Activated CD8-positive, alpha-beta T cell treated with anti-CD3 and anti-CD28 coated beads for 36 hours (primary cell): ENCODE results near the gene WDPCP. TPM values are rescaled to one million over a fixed set of nuclear protein-coding genes. Genes with fewer than 3 reads are reported as not detected.

Source experiments
- ATAC-seq: fragments of 200-7000 bp; cut with Tn5 transposase; one replicate; pipeline ENCODE4 v1.10.0; 2021; ENCODE audit warnings: mild to moderate bottlenecking, moderate library complexity
- CTCF ChIA-PET: fragments of 350-600 bp; sonication (Branson Sonifier 250); formaldehyde crosslinking; loops from one replicate; lab custom pipeline; 2021; ENCODE audit warnings: antibody characterized with exemption; lab: Charles Lee
- POLR2A ChIA-PET: fragments of 350-600 bp; sonication (Branson Sonifier 250); formaldehyde crosslinking; loops from one replicate; lab custom pipeline; 2021; ENCODE audit warnings: antibody characterized with exemption; lab: Charles Lee
- DNase-seq: peaks from one replicate; pipeline ENCODE4 v3.0.0-alpha.2; 2020
- H3K27ac Mint-ChIP-seq: one replicate; pipeline ENCODE4 v1.8.0; 2021; ENCODE audit warnings: mild to moderate bottlenecking, mixed read lengths
- H3K27me3 Mint-ChIP-seq: one replicate; pipeline ENCODE4 v1.8.0; 2021; ENCODE audit warnings: mixed read lengths
- H3K36me3 Mint-ChIP-seq: one replicate; pipeline ENCODE4 v1.8.0; 2021; ENCODE audit warnings: low read depth, mixed read lengths
- H3K4me1 Mint-ChIP-seq: one replicate; pipeline ENCODE4 v1.8.0; 2021; ENCODE audit warnings: low read depth, mixed read lengths
- H3K4me3 Mint-ChIP-seq: one replicate; pipeline ENCODE4 v1.8.0; 2021; ENCODE audit warnings: mild to moderate bottlenecking, moderate library complexity, mixed read lengths
- H3K9me3 Mint-ChIP-seq: one replicate; pipeline ENCODE4 v1.8.0; 2021; ENCODE audit warnings: mixed read lengths
- CTCF ChIP-seq: fragments of 200-600 bp; IDR thresholded peaks from one replicate; pipeline ENCODE4 v1.8.0; 2022; ENCODE audit warnings: antibody characterized with exemption, mild to moderate bottlenecking
- intact Hi-C: fragments of 100-400 bp; cut with micrococcal nuclease; formaldehyde crosslinking; loops from one replicate; pipeline ENCODE4 v1.10.0; 2022
- total RNA-seq, 2 experiments: library from RNA; stranded (reverse); gene quantifications; one replicate each; pipeline ENCODE4 v1.2.3, GENCODE V29; 2021

The WDPCP gene
- total RNA-seq, 2 experiments from 2014 or later: 5.0 to 5.8 TPM

- no peak for ATAC-seq
- Mint-ChIP-seq H3K27ac (no peak overlapping the region), H3K36me3 (peaks cover 8% of the 10 kb centered on the region), H3K4me1 (no peaks in the 10 kb centered on the region), H3K9me3 (peaks cover 13% of the 10 kb centered on the region), H3K4me3 (no peak overlapping the region), H3K27me3 (no peaks in the 10 kb centered on the region)
- ChIA-PET POLR2A (no interaction called here), CTCF (no interaction called here)
- intact Hi-C loops: no loop called here
- no peak for TF ChIP-seq CTCF
- no peak for DNase-seq
These were observed 362.2 kb downstream of the WDPCP start for GRCh38 chr2:63225964-63226686.

DNA sequence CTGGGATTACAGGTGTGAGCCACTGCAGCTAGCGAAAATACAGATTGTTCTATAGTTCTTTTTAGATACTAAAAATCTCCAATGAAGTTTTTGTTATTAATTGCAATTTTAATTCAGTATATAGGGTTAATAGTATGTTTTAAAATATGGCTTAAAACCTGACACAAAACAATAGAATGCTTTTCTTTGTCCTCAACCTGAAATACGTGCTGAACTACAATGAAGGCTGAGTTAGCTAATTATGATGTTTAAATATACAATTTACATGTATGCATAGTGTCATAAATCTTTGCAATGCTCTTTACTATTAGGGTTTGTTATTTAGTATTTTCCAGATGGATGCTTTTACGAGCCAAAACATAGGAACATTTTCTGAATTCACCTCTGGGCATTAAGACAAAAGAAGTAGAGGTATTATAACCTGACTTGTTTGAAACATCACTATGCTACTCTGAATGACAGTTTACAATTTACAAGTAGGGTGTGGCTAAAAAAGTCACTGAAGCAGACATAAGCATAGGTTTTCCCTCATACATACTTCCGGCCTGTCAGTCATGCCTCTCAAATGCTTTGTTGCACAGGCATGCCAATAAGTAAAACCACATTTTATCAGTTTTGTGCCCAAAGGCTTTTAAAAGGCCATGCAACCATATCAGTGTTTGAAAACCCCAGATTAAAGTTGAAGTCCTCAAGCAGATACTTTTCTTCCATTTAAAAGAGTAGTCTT lies 369.3 kb downstream of the WDPCP start:
- no peak for TF ChIP-seq CTCF
- CTCF ChIA-PET: no interaction called here

DNA sequence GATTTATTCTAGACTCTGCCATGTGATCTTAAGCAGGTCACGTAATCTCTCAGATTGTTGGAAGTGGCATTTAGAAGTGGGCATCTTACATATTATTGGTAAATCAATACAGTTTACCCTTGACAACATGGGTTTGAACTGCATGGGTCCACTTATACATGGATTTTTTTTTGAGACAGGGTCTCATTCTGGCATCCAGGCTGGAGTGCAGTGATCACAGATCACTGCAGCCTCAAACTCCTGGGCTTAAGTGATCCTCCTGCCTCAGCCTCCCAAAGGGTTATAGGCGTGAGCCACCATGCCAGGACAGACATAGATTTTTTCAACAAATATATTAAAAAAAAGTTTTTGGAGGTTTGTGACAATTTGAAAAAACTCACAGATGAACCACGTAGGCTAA lies 393.0 kb downstream of the WDPCP start:
- H3K36me3 Mint-ChIP-seq: no peaks in the 10 kb centered on the region
- no peak overlapping the region for H3K4me3 Mint-ChIP-seq
- no peak for ATAC-seq
- H3K27me3 Mint-ChIP-seq: no peaks in the 10 kb centered on the region
- H3K27ac Mint-ChIP-seq: no peak overlapping the region
- no peak for TF ChIP-seq CTCF
- H3K4me1 Mint-ChIP-seq: no peaks in the 10 kb centered on the region
- H3K9me3 Mint-ChIP-seq: no peaks in the 10 kb centered on the region
- DNase-seq: no peak
- intact Hi-C loops: no loop called here
- ChIA-PET POLR2A (no interaction called here), CTCF (no interaction called here)

More for the DNA sequence above, 369.3 kb downstream of the WDPCP start:
- DNase-seq (no peak), ATAC-seq (no peak)
- Mint-ChIP-seq H3K36me3 (peaks cover 5% of the 10 kb centered on the region), H3K4me3 (no peak overlapping the region), H3K9me3 (peaks cover 24% of the 10 kb centered on the region), H3K27me3 (no peaks in the 10 kb centered on the region), H3K27ac (no peak overlapping the region), H3K4me1 (no peaks in the 10 kb centered on the region)
- intact Hi-C loops: no loop called here
- POLR2A ChIA-PET: no interaction called here

- no peaks in the 10 kb centered on the region for H3K27me3 Mint-ChIP-seq
- no peak for ATAC-seq
- TF ChIP-seq CTCF: no peak
- intact Hi-C loops: no loop called here
- H3K27ac Mint-ChIP-seq: no peak overlapping the region
- ChIA-PET CTCF (no interaction called here), POLR2A (no interaction called here)
- H3K4me1 Mint-ChIP-seq: no peaks in the 10 kb centered on the region
- no peak overlapping the region for H3K4me3 Mint-ChIP-seq
- H3K9me3 Mint-ChIP-seq: peaks cover 6% of the 10 kb centered on the region
- H3K36me3 Mint-ChIP-seq: peaks cover 2% of the 10 kb centered on the region
- no peak for DNase-seq
These were observed 394.1 kb downstream of the WDPCP start for GRCh38 chr2:63194175-63194574.
